ENCODE data around the gene NLGN4X. TPM values are rescaled to one million over a fixed set of nuclear protein-coding genes. Genes with fewer than 3 reads are reported as not detected.
"Not testable (repeated sequence)": the region's sequence is repeated elsewhere in the genome, so short reads cannot be mapped to it uniquely, and the experiment has no call there.

NLGN4X gene
- polyA plus RNA-seq, 1 donor from 2014 or later, result 18.0 TPM

DNA sequence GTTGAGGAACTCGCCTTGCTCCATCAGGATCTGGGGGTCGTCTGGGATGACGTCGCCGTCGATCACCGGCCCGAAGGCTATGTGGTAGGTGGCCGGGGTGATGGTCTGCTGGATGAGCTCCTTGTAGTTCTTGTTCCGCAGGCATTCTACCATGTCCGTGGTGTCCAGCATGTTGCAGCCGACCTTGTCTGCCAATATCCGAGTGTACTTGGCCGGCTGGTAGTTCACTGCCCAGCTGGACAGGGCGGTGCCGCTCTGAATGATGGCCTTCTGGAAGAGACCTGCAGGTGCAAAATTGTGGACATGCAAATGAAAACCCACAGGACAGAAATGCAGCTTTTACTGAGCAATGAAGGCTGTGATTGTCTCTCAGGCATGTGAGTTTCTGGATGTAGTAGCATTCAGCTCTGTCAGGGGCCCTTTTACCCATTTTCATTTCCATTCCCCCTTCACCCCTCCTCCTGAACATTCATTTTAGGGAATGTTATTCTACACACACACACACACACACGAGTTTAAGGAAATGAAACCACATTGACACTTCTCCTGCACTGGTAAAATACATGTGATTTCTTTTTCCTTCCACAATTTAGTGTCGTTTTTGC is 325.0 kb downstream of the NLGN4X start:
- not testable (repeated sequence) for H3K4me2 ChIP-seq (ENCODE audit: low read length); H3F3A ChIP-seq (ENCODE audit: insufficient read depth, low read length, poor library complexity, severe bottlenecking); H3K36me3 ChIP-seq (ENCODE audit: insufficient read depth, low read length); H3K9me3 ChIP-seq (ENCODE audit: low read length); H2AFZ ChIP-seq (ENCODE audit: low read depth, low read length); H3K4me3 ChIP-seq (ENCODE audit: low read length); H3K9me2 ChIP-seq (ENCODE audit: insufficient read depth, low read length); H3K79me2 ChIP-seq (replicated peaks; ENCODE audit: insufficient read depth, low read length); H3K27ac ChIP-seq (ENCODE audit: low read length); H3K27me3 ChIP-seq (ENCODE audit: insufficient read depth, low read depth, low read length); H3K9ac ChIP-seq (ENCODE audit: low read length); H4K20me1 ChIP-seq (ENCODE audit: insufficient read depth)

DNA sequence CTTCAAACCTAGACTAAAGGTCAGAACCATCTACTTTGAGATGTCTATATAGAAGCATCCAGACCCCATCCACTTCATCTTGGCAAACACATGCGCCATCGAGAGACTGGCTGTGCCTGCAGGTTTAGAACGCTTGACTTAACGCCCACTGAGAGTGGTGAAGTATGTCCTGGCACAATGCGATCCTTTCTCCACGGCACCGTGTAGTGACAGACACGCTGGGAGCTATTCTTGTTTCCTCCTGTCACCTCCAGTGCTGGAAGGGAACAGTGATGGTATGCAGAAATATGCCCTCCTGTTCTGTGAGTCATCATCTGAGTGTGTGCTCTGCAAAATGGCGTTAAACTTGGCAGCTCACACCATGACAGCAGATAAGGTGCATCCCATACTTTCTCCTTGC is 330.2 kb downstream of the NLGN4X start:
- no peaks in the 10 kb centered on the region for H3K79me2 ChIP-seq (replicated peaks; ENCODE audit: insufficient read depth, low read length)
- H3K9ac ChIP-seq (ENCODE audit: low read length), result no peak overlapping the region
- H3K36me3 ChIP-seq (ENCODE audit: insufficient read depth, low read length), result no peaks in the 10 kb centered on the region
- H3F3A ChIP-seq (ENCODE audit: insufficient read depth, low read length, poor library complexity, severe bottlenecking), result no peaks in the 10 kb centered on the region
- H4K20me1 ChIP-seq (ENCODE audit: insufficient read depth), result no peaks in the 10 kb centered on the region
- H2AFZ ChIP-seq (ENCODE audit: low read depth, low read length), result no peak overlapping the region
- no peak overlapping the region for H3K4me2 ChIP-seq (ENCODE audit: low read length)
- H3K9me3 ChIP-seq (ENCODE audit: low read length), result no peaks in the 10 kb centered on the region
- H3K27me3 ChIP-seq (ENCODE audit: insufficient read depth, low read depth, low read length), result no peaks in the 10 kb centered on the region
- H3K27ac ChIP-seq (ENCODE audit: low read length), result no peak overlapping the region
- no peak for TF ChIP-seq SMC3 (conservative IDR thresholded peaks at IDR 0.05; ENCODE audit: poor library complexity)
- TF ChIP-seq EZH2 (IDR thresholded peaks at IDR 0.05; ENCODE audit: borderline replicate concordance, insufficient read depth, low read length, poor library complexity, severe bottlenecking), result no peak
- no peak for TF ChIP-seq EP300 (conservative IDR thresholded peaks at IDR 0.05; ENCODE audit: poor library complexity, severe bottlenecking)
- TF ChIP-seq MXI1 (conservative IDR thresholded peaks at IDR 0.05; ENCODE audit: poor library complexity, severe bottlenecking), result no peak
- TF ChIP-seq RAD21 (conservative IDR thresholded peaks at IDR 0.05), result no peak
- TF ChIP-seq POLR2AphosphoS5 (IDR thresholded peaks at IDR 0.05), result no peak
- no peak for TF ChIP-seq TAF1 (IDR thresholded peaks at IDR 0.05; ENCODE audit: low read depth)
- TF ChIP-seq, protein P1, sequence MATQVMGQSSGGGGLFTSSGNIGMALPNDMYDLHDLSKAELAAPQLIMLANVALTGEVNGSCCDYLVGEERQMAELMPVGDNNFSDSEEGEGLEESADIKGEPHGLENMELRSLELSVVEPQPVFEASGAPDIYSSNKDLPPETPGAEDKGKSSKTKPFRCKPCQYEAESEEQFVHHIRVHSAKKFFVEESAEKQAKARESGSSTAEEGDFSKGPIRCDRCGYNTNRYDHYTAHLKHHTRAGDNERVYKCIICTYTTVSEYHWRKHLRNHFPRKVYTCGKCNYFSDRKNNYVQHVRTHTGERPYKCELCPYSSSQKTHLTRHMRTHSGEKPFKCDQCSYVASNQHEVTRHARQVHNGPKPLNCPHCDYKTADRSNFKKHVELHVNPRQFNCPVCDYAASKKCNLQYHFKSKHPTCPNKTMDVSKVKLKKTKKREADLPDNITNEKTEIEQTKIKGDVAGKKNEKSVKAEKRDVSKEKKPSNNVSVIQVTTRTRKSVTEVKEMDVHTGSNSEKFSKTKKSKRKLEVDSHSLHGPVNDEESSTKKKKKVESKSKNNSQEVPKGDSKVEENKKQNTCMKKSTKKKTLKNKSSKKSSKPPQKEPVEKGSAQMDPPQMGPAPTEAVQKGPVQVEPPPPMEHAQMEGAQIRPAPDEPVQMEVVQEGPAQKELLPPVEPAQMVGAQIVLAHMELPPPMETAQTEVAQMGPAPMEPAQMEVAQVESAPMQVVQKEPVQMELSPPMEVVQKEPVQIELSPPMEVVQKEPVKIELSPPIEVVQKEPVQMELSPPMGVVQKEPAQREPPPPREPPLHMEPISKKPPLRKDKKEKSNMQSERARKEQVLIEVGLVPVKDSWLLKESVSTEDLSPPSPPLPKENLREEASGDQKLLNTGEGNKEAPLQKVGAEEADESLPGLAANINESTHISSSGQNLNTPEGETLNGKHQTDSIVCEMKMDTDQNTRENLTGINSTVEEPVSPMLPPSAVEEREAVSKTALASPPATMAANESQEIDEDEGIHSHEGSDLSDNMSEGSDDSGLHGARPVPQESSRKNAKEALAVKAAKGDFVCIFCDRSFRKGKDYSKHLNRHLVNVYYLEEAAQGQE (IDR thresholded peaks at IDR 0.05; ENCODE audit: borderline replicate concordance), result no peak
- TF ChIP-seq, protein P2, sequence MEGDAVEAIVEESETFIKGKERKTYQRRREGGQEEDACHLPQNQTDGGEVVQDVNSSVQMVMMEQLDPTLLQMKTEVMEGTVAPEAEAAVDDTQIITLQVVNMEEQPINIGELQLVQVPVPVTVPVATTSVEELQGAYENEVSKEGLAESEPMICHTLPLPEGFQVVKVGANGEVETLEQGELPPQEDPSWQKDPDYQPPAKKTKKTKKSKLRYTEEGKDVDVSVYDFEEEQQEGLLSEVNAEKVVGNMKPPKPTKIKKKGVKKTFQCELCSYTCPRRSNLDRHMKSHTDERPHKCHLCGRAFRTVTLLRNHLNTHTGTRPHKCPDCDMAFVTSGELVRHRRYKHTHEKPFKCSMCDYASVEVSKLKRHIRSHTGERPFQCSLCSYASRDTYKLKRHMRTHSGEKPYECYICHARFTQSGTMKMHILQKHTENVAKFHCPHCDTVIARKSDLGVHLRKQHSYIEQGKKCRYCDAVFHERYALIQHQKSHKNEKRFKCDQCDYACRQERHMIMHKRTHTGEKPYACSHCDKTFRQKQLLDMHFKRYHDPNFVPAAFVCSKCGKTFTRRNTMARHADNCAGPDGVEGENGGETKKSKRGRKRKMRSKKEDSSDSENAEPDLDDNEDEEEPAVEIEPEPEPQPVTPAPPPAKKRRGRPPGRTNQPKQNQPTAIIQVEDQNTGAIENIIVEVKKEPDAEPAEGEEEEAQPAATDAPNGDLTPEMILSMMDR (IDR thresholded peaks at IDR 0.05; ENCODE audit: poor library complexity, severe bottlenecking), result no peak
- H3K4me3 ChIP-seq (ENCODE audit: low read length), result no peak overlapping the region
- no peaks in the 10 kb centered on the region for H3K9me2 ChIP-seq (ENCODE audit: insufficient read depth, low read length)

DNA sequence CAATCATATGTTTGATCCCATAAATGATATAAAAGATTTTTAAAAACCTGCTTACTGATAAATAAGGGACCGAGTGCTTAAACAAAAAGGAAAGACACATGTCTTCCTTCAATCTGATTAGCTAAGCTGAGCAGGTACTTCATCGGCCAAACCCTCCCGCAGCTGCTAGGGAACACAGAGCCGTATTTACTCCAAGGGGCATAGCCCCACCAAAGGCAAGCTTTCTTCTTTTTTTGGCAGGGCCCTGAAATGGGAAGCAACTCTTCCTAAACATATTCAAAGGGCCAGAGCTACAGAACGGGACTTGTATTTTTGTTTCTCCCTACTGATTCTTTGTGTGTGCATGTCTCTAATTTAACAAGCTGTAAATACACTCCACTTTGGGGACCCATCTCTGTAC is 337.3 kb downstream of the NLGN4X start:
- Histone ChIP-seq H3K9me3 (ENCODE audit: low read length) (no peaks in the 10 kb centered on the region), H3K9me2 (ENCODE audit: insufficient read depth, low read length) (no peaks in the 10 kb centered on the region), H3K9ac (ENCODE audit: low read length) (no peak overlapping the region), H3F3A (ENCODE audit: insufficient read depth, low read length, poor library complexity, severe bottlenecking) (no peaks in the 10 kb centered on the region), H2AFZ (ENCODE audit: low read depth, low read length) (no peak overlapping the region), H4K20me1 (ENCODE audit: insufficient read depth) (no peaks in the 10 kb centered on the region), H3K4me2 (ENCODE audit: low read length) (no peak overlapping the region), H3K36me3 (ENCODE audit: insufficient read depth, low read length) (no peaks in the 10 kb centered on the region), H3K4me3 (ENCODE audit: low read length) (no peak overlapping the region), H3K79me2 (replicated peaks; ENCODE audit: insufficient read depth, low read length) (no peaks in the 10 kb centered on the region), H3K27ac (ENCODE audit: low read length) (no peak overlapping the region), H3K27me3 (ENCODE audit: insufficient read depth, low read depth, low read length) (no peaks in the 10 kb centered on the region)
- TF ChIP-seq, protein P2 (IDR thresholded peaks at IDR 0.05; ENCODE audit: poor library complexity, severe bottlenecking), result no peak
- TF ChIP-seq EZH2 (IDR thresholded peaks at IDR 0.05; ENCODE audit: borderline replicate concordance, insufficient read depth, low read length, poor library complexity, severe bottlenecking), result no peak
- TF ChIP-seq RAD21 (conservative IDR thresholded peaks at IDR 0.05), result no peak
- no peak for TF ChIP-seq MXI1 (conservative IDR thresholded peaks at IDR 0.05; ENCODE audit: poor library complexity, severe bottlenecking)
- TF ChIP-seq, protein P1 (IDR thresholded peaks at IDR 0.05; ENCODE audit: borderline replicate concordance), result no peak
- no peak for TF ChIP-seq EP300 (conservative IDR thresholded peaks at IDR 0.05; ENCODE audit: poor library complexity, severe bottlenecking)
- no peak for TF ChIP-seq TAF1 (IDR thresholded peaks at IDR 0.05; ENCODE audit: low read depth)
- no peak for TF ChIP-seq SMC3 (conservative IDR thresholded peaks at IDR 0.05; ENCODE audit: poor library complexity)
- TF ChIP-seq POLR2AphosphoS5 (IDR thresholded peaks at IDR 0.05), result no peak
